GM21360 (cell line): ENCODE measurements around the gene ZNF397.

Experiments
- ATAC-seq: cut with Tn5 transposase; IDR thresholded peaks from one replicate; pipeline ENCODE4 v1.9.1; 2021; ENCODE audit warnings: mild to moderate bottlenecking, moderate library complexity; ENCODE audit not compliant: unreplicated experiment

ZNF397 gene

GRCh38 chr18:35245719-35246317, 5.0 kb downstream of the ZNF397 start:
- ATAC-seq: no peak

- ATAC-seq: no peak
Measured at GRCh38 chr18:35246831-35247230, 6.0 kb downstream of the ZNF397 start.

GRCh38 chr18:35247412-35248249, 6.8 kb downstream of the ZNF397 start:
- ATAC-seq: no peak

- ATAC-seq: no peak
Measured at GRCh38 chr18:35248429-35248828, 7.6 kb downstream of the ZNF397 start.

- ATAC-seq: no peak
Measured at GRCh38 chr18:35252466-35252865, 11.6 kb downstream of the ZNF397 start.

- ATAC-seq: no peak
Measured at GRCh38 chr18:35253655-35254287, 12.9 kb downstream of the ZNF397 start.

GRCh38 chr18:35256947-35257346, 16.1 kb downstream of the ZNF397 start:
- ATAC-seq: no peak

- ATAC-seq: no peak
Measured at GRCh38 chr18:35264409-35264808, 23.6 kb downstream of the ZNF397 start.

- no peak for ATAC-seq
Measured at GRCh38 chr18:35267161-35267651, 26.4 kb downstream of the ZNF397 start.

- ATAC-seq: no peak
Measured at GRCh38 chr18:35267809-35268208, 27.0 kb downstream of the ZNF397 start.

- no peak for ATAC-seq
Measured at GRCh38 chr18:35268821-35269220, 28.0 kb downstream of the ZNF397 start.

- ATAC-seq: no peak
Measured at GRCh38 chr18:35271656-35272055, 30.8 kb downstream of the ZNF397 start.

- no peak for ATAC-seq
Measured at GRCh38 chr18:35276267-35276666, 35.4 kb downstream of the ZNF397 start.

- no peak for ATAC-seq
Measured at GRCh38 chr18:35277633-35278032, 36.8 kb downstream of the ZNF397 start.

- ATAC-seq: no peak
Measured at GRCh38 chr18:35278085-35278484, 37.3 kb downstream of the ZNF397 start.

GRCh38 chr18:35278969-35279368, 38.1 kb downstream of the ZNF397 start:
- no peak for ATAC-seq

GRCh38 chr18:35282353-35282752, 41.5 kb downstream of the ZNF397 start:
- no peak for ATAC-seq

- no peak for ATAC-seq
Measured at GRCh38 chr18:35283923-35284794, 43.3 kb downstream of the ZNF397 start.

- no peak for ATAC-seq
Measured at GRCh38 chr18:35284841-35285240, 44.0 kb downstream of the ZNF397 start.

GRCh38 chr18:35289293-35289692, 48.5 kb downstream of the ZNF397 start:
- ATAC-seq: peak; percentile 3

- peak; percentile 32 for ATAC-seq
Measured at GRCh38 chr18:35289727-35290093, 48.9 kb downstream of the ZNF397 start.
